Measurements from ENCODE around the gene EGFLAM.
"Not testable (repeated sequence)": the region's sequence is repeated elsewhere in the genome, so short reads cannot be mapped to it uniquely, and the experiment has no call there.

Gene EGFLAM

GRCh38 chr5:38291355-38291754 is 33.0 kb downstream of the EGFLAM start:
- Mint-ChIP-seq H3K4me1 (no peaks in the 10 kb centered on the region), H3K27ac (no peak overlapping the region)

GRCh38 chr5:38292228-38292627 is 33.9 kb downstream of the EGFLAM start:
- H3K9me3 Mint-ChIP-seq, result no peaks in the 10 kb centered on the region
- no peak overlapping the region for H3K27ac Mint-ChIP-seq
- DNase-seq (no peak), ATAC-seq (no peak)
- no peak overlapping the region for H3K4me3 Mint-ChIP-seq
- H3K4me1 Mint-ChIP-seq, result no peaks in the 10 kb centered on the region
- H3K27me3 Mint-ChIP-seq, result peaks cover 17% of the 10 kb centered on the region

More at GRCh38 chr5:38291355-38291754, 33.0 kb downstream of the EGFLAM start:
- Mint-ChIP-seq H3K9me3 (no peaks in the 10 kb centered on the region), H3K4me3 (no peak overlapping the region), H3K27me3 (peaks cover 16% of the 10 kb centered on the region)
- ATAC-seq (no peak), DNase-seq (no peak)

GRCh38 chr5:38295751-38296150 is 37.4 kb downstream of the EGFLAM start:
- Mint-ChIP-seq H3K27me3 (peaks cover 24% of the 10 kb centered on the region), H3K4me1 (no peaks in the 10 kb centered on the region), H3K27ac (no peak overlapping the region), H3K9me3 (peaks cover 2 to 4% of the 10 kb centered on the region in 2 donors), H3K4me3 (no peak overlapping the region)
- ATAC-seq, result no peak
- DNase-seq, result no peak

GRCh38 chr5:38297830-38298608 is 39.7 kb downstream of the EGFLAM start:
- Mint-ChIP-seq H3K4me1 (no peaks in the 10 kb centered on the region), H3K27me3 (peaks cover 29% of the 10 kb centered on the region), H3K9me3 (peaks cover 15 to 19% of the 10 kb centered on the region in 2 donors), H3K4me3 (no peak overlapping the region), H3K27ac (no peak overlapping the region)
- ATAC-seq (no peak), DNase-seq (no peak)

- Mint-ChIP-seq H3K27me3 (peaks cover 29% of the 10 kb centered on the region), H3K4me3 (no peak overlapping the region), H3K9me3 (peaks cover 20 to 26% of the 10 kb centered on the region in 2 donors), H3K4me1 (no peaks in the 10 kb centered on the region), H3K27ac (no peak overlapping the region)
- DNase-seq (no peak), ATAC-seq (no peak)
These were observed 41.2 kb downstream of the EGFLAM start for GRCh38 chr5:38299585-38299984.

GRCh38 chr5:38305148-38305547 is 46.8 kb downstream of the EGFLAM start:
- Mint-ChIP-seq H3K27me3 (peaks cover 10% of the 10 kb centered on the region), H3K9me3 (peaks cover 30 to 36% of the 10 kb centered on the region in 2 donors), H3K4me3 (no peak overlapping the region), H3K27ac (no peak overlapping the region), H3K4me1 (no peaks in the 10 kb centered on the region)
- ATAC-seq, result no peak
- no peak for DNase-seq

- Mint-ChIP-seq H3K4me1 (no peaks in the 10 kb centered on the region), H3K9me3 (peaks cover 16 to 19% of the 10 kb centered on the region in 2 donors), H3K27me3 (peaks cover 11% of the 10 kb centered on the region), H3K27ac (no peak overlapping the region), H3K4me3 (no peak overlapping the region)
- ATAC-seq, result no peak
- no peak for DNase-seq
These were observed 49.5 kb downstream of the EGFLAM start for GRCh38 chr5:38307845-38308244.

GRCh38 chr5:38316544-38317224 is 58.3 kb downstream of the EGFLAM start:
- DNase-seq, result no peak
- no peaks in the 10 kb centered on the region for H3K9me3 Mint-ChIP-seq
- no peaks in the 10 kb centered on the region for H3K4me1 Mint-ChIP-seq

GRCh38 chr5:38317868-38318267 is 59.5 kb downstream of the EGFLAM start:
- H3K4me1 Mint-ChIP-seq, result no peaks in the 10 kb centered on the region
- no peak for DNase-seq
- H3K9me3 Mint-ChIP-seq, result no peaks in the 10 kb centered on the region
- no peaks in the 10 kb centered on the region for H3K27me3 Mint-ChIP-seq
- H3K27ac Mint-ChIP-seq, result no peak overlapping the region
- H3K4me3 Mint-ChIP-seq, result no peak overlapping the region
- ATAC-seq, result no peak

More at GRCh38 chr5:38316544-38317224, 58.3 kb downstream of the EGFLAM start:
- Mint-ChIP-seq H3K27ac (no peak overlapping the region), H3K4me3 (no peak overlapping the region), H3K27me3 (no peaks in the 10 kb centered on the region)
- no peak for ATAC-seq

- DNase-seq, result no peak
- no peaks in the 10 kb centered on the region for H3K9me3 Mint-ChIP-seq
- H3K27me3 Mint-ChIP-seq, result no peaks in the 10 kb centered on the region
- H3K4me3 Mint-ChIP-seq, result no peak overlapping the region
- no peaks in the 10 kb centered on the region for H3K4me1 Mint-ChIP-seq
- no peak for ATAC-seq
- peak overlapping the region in 1 of 2 donors; percentile 72 for H3K27ac Mint-ChIP-seq
These were observed 61.1 kb downstream of the EGFLAM start for GRCh38 chr5:38319491-38319890.

GRCh38 chr5:38321978-38322377 is 63.6 kb downstream of the EGFLAM start:
- Mint-ChIP-seq H3K4me3 (no peak overlapping the region), H3K9me3 (no peaks in the 10 kb centered on the region), H3K27me3 (no peaks in the 10 kb centered on the region), H3K27ac (no peak overlapping the region), H3K4me1 (no peaks in the 10 kb centered on the region)
- no peak for DNase-seq
- peak; percentile 35 for ATAC-seq

GRCh38 chr5:38323645-38324295 is 65.4 kb downstream of the EGFLAM start:
- ATAC-seq, result no peak
- Mint-ChIP-seq H3K4me1 (no peaks in the 10 kb centered on the region), H3K9me3 (no peaks in the 10 kb centered on the region), H3K27me3 (no peaks in the 10 kb centered on the region), H3K27ac (no peak overlapping the region), H3K4me3 (no peak overlapping the region)
- no peak for DNase-seq

GRCh38 chr5:38329132-38329715 is 70.9 kb downstream of the EGFLAM start:
- Mint-ChIP-seq H3K4me3 (no peak overlapping the region), H3K9me3 (peaks cover 6 to 9% of the 10 kb centered on the region in 2 donors), H3K4me1 (no peaks in the 10 kb centered on the region), H3K27me3 (no peaks in the 10 kb centered on the region), H3K27ac (no peak overlapping the region)
- DNase-seq, result no peak
- ATAC-seq, result no peak

GRCh38 chr5:38330207-38330606 is 71.8 kb downstream of the EGFLAM start:
- Mint-ChIP-seq H3K27me3 (no peaks in the 10 kb centered on the region), H3K27ac (no peak overlapping the region), H3K4me1 (no peaks in the 10 kb centered on the region), H3K4me3 (no peak overlapping the region), H3K9me3 (peaks cover 6 to 9% of the 10 kb centered on the region in 2 donors)
- no peak for ATAC-seq
- no peak for DNase-seq

- no peak for ATAC-seq
- DNase-seq, result no peak
- Mint-ChIP-seq H3K4me1 (no peaks in the 10 kb centered on the region), H3K9me3 (peaks cover 6 to 9% of the 10 kb centered on the region in 2 donors), H3K4me3 (no peak overlapping the region), H3K27me3 (no peaks in the 10 kb centered on the region), H3K27ac (no peak overlapping the region)
These were observed 73.5 kb downstream of the EGFLAM start for GRCh38 chr5:38331831-38332230.

- DNase-seq, H3K27ac Mint-ChIP-seq, H3K4me1 Mint-ChIP-seq, H3K4me3 Mint-ChIP-seq, ATAC-seq, H3K9me3 Mint-ChIP-seq, H3K27me3 Mint-ChIP-seq: not testable (repeated sequence)
These were observed 74.8 kb downstream of the EGFLAM start for GRCh38 chr5:38333181-38333580.
